HUES6 (cell line): Measurements from ENCODE around the gene NEGR1.

Experiments
- H3K27ac ChIP-seq: 2 replicates; pipeline ENCODE4 v1.7.0; 2013; ENCODE audit warnings: low read depth, mild to moderate bottlenecking, low read length, inconsistent platforms
- H3K27me3 ChIP-seq: 2 replicates; pipeline ENCODE4 v1.6.1; 2013; ENCODE audit warnings: low read length; ENCODE audit not compliant: control insufficient read depth, insufficient read depth
- H3K36me3 ChIP-seq: 2 replicates; pipeline ENCODE4 v1.6.1; 2013; ENCODE audit warnings: low read length; ENCODE audit not compliant: control insufficient read depth, insufficient read depth
- H3K4me1 ChIP-seq: 2 replicates; pipeline ENCODE4 v1.6.1; 2013; ENCODE audit warnings: low read length; ENCODE audit not compliant: control insufficient read depth, insufficient read depth
- H3K4me3 ChIP-seq: 2 replicates; pipeline ENCODE4 v1.5.1; 2013; ENCODE audit warnings: low read depth, low read length
- H3K9ac ChIP-seq: one replicate; pipeline ENCODE4 v1.6.1; 2013; ENCODE audit warnings: mild to moderate bottlenecking, low read length
- H3K9me3 ChIP-seq: 2 replicates; pipeline ENCODE4 v1.6.1; 2013; ENCODE audit warnings: low read depth, low read length; ENCODE audit not compliant: control insufficient read depth, insufficient read depth

NEGR1 gene

DNA sequence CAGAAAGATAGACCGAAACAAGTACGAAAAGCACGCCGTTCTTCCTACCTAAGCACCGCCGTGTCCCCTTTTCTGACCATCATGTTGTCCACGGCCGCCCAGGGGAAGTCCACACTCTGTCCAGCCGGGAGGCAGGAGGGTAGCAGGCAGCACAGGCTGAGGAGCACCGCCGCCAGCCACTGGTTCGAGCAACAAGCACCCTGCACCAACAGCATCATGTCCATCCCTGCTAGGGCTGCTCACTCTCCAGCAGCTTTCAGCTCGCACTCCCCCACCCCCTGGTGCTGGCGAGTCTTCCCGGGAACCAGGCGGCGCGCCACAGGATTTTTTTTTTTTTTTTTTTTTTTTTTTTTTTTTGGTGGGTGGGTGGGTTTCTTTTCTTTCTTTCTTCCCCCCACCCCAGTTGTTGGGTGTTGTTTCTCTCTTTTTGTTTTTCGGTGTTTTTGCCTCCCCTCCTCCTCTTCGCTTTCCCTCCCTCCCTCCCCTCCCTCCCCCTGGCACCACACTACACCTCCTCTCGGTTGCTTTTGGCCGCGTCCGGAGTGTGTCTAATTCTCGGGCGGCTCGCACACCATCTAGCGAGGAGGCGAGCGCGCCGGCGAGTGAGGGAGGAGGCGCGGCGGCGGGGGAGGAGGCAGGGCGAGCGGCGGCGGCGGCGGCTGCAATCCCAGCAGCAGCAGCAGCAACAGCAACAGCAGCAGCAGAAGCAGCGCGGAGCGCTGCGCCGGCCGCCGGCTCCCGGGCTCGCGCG, at the start of gene NEGR1:
TSS of gene NEGR1 (minus strand) at position 269 of the 751 bp plus-strand sequence.
- H3K27ac ChIP-seq: peak within 1 kb of the TSS; percentile 4; the same call in 1 of the 2 replicates
- H3K4me3 ChIP-seq: peak within 1 kb of the TSS; percentile 93
- H3K36me3 ChIP-seq: no peaks in the 10 kb centered on the region
- peaks cover 11% of the 10 kb centered on the region; the same call in 1 of the 2 replicates for H3K4me1 ChIP-seq
- H3K9me3 ChIP-seq: no peaks in the 10 kb centered on the region
- peak within 1 kb of the TSS; percentile 75 for H3K9ac ChIP-seq
- H3K27me3 ChIP-seq: peaks cover 50% of the 10 kb centered on the region

DNA sequence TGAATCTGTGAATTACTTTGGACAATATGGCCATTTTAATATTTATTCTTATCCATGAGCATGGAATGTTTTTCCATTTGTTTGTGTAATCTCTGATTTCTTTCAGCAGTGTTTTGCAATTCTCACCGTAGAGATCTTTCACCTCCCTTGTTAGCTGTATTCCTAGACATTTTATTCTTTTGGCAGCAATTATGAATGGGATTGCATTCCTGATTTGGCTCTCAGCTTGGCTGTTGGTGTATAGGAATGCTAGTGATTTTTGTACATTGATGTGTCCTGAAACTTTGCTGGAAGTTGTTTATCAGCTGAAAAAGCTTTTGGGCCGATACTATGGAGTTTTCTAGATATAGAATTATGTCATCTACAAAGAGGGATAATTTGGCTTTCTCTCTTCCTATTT, 44.2 kb upstream of the NEGR1 start:
- Histone ChIP-seq H3K27ac (no peak overlapping the region), H3K4me3 (no peak overlapping the region), H3K9me3 (no peaks in the 10 kb centered on the region), H3K36me3 (no peaks in the 10 kb centered on the region), H3K9ac (no peak overlapping the region), H3K27me3 (no peaks in the 10 kb centered on the region), H3K4me1 (no peaks in the 10 kb centered on the region)

DNA sequence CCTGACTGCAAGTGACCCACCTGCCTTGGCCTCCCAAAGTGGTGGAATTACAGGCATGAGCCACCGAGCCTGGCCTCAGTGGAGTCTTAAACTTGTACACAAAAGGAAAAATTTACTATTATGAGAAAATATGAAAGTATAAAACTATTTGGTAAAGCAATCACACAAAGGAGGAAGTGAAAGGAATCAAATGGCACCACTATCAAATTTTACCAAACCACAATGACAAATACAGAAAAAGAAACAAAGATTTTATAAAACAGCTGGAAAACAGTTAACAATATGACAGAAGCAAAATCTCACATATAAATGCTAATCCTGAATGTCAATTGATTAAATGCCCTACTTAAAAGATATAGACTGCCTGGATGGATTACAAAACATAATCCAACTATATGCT, 42.1 kb upstream of the NEGR1 start:
- Histone ChIP-seq H3K9ac (no peak overlapping the region), H3K9me3 (no peaks in the 10 kb centered on the region), H3K36me3 (no peaks in the 10 kb centered on the region), H3K27ac (no peak overlapping the region), H3K4me3 (no peak overlapping the region), H3K4me1 (no peaks in the 10 kb centered on the region), H3K27me3 (no peaks in the 10 kb centered on the region)

DNA sequence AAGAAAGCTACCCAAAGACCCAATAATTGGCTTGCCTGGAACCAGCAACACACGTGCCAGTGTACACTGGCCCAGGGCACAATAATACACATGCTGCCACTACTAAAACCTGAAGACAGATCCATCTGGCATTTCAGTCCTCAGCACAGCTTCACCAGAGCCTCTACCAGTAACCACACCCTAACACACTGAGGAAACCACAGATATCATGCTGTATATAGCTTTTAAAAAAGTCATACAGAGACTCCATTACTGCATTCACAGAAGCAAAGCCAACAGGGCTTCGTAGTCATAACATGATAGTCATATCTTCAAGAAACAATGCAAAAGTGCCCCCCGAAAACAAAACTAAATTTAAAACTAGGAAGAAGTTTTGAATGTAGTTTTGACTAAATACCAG, 40.6 kb upstream of the NEGR1 start:
- H3K4me1 ChIP-seq: no peaks in the 10 kb centered on the region
- no peak overlapping the region for H3K4me3 ChIP-seq
- no peaks in the 10 kb centered on the region for H3K36me3 ChIP-seq
- H3K9ac ChIP-seq: no peak overlapping the region
- H3K27me3 ChIP-seq: no peaks in the 10 kb centered on the region
- H3K27ac ChIP-seq: no peak overlapping the region
- H3K9me3 ChIP-seq: no peaks in the 10 kb centered on the region

- Histone ChIP-seq H3K4me1 (no peaks in the 10 kb centered on the region), H3K36me3 (no peaks in the 10 kb centered on the region), H3K27ac (no peak overlapping the region), H3K4me3 (no peak overlapping the region), H3K9ac (no peak overlapping the region), H3K27me3 (no peaks in the 10 kb centered on the region), H3K9me3 (no peaks in the 10 kb centered on the region)
These were observed 14.2 kb upstream of the NEGR1 start for GRCh38 chr1:72296501-72296900.

- H3K4me1 ChIP-seq: peaks cover 11% of the 10 kb centered on the region; the same call in 1 of the 2 replicates
- H3K36me3 ChIP-seq: no peaks in the 10 kb centered on the region
- no peak overlapping the region for H3K4me3 ChIP-seq
- H3K9ac ChIP-seq: no peak overlapping the region
- H3K27me3 ChIP-seq: peaks cover 18% of the 10 kb centered on the region
- no peak overlapping the region for H3K27ac ChIP-seq
- H3K9me3 ChIP-seq: no peaks in the 10 kb centered on the region
These were observed 6.5 kb upstream of the NEGR1 start for GRCh38 chr1:72288886-72289285.

- Histone ChIP-seq H3K27me3 (peaks cover 28% of the 10 kb centered on the region), H3K9me3 (no peaks in the 10 kb centered on the region), H3K36me3 (no peaks in the 10 kb centered on the region), H3K4me3 (no peak overlapping the region), H3K4me1 (peaks cover 11% of the 10 kb centered on the region; the same call in 1 of the 2 replicates), H3K9ac (no peak overlapping the region), H3K27ac (no peak overlapping the region)
These were observed 4.1 kb upstream of the NEGR1 start for GRCh38 chr1:72286401-72286800.

GRCh38 chr1:72285074-72285425, 2.7 kb upstream of the NEGR1 start:
- no peak overlapping the region for H3K9ac ChIP-seq
- peaks cover 41% of the 10 kb centered on the region for H3K27me3 ChIP-seq
- peak overlapping the region; percentile 93 for H3K4me3 ChIP-seq
- no peaks in the 10 kb centered on the region for H3K36me3 ChIP-seq
- H3K4me1 ChIP-seq: peaks cover 11% of the 10 kb centered on the region; the same call in 1 of the 2 replicates
- H3K27ac ChIP-seq: no peak overlapping the region
- H3K9me3 ChIP-seq: no peaks in the 10 kb centered on the region

- Histone ChIP-seq H3K4me1 (peaks cover 11% of the 10 kb centered on the region; the same call in 1 of the 2 replicates), H3K27ac (no peak overlapping the region), H3K27me3 (peaks cover 46% of the 10 kb centered on the region), H3K9me3 (no peaks in the 10 kb centered on the region), H3K4me3 (peak overlapping the region; percentile 93), H3K9ac (peak overlapping the region; percentile 56), H3K36me3 (no peaks in the 10 kb centered on the region)
These were observed 2.2 kb upstream of the NEGR1 start for GRCh38 chr1:72284348-72285073.

GRCh38 chr1:72284084-72284347, 1.7 kb upstream of the NEGR1 start:
- Histone ChIP-seq H3K27ac (no peak overlapping the region; the same call in 1 of the 2 replicates), H3K4me3 (peak overlapping the region; percentile 93), H3K4me1 (peaks cover 11% of the 10 kb centered on the region; the same call in 1 of the 2 replicates), H3K9me3 (no peaks in the 10 kb centered on the region), H3K27me3 (peaks cover 49% of the 10 kb centered on the region), H3K36me3 (no peaks in the 10 kb centered on the region), H3K9ac (peak overlapping the region; percentile 75)

DNA sequence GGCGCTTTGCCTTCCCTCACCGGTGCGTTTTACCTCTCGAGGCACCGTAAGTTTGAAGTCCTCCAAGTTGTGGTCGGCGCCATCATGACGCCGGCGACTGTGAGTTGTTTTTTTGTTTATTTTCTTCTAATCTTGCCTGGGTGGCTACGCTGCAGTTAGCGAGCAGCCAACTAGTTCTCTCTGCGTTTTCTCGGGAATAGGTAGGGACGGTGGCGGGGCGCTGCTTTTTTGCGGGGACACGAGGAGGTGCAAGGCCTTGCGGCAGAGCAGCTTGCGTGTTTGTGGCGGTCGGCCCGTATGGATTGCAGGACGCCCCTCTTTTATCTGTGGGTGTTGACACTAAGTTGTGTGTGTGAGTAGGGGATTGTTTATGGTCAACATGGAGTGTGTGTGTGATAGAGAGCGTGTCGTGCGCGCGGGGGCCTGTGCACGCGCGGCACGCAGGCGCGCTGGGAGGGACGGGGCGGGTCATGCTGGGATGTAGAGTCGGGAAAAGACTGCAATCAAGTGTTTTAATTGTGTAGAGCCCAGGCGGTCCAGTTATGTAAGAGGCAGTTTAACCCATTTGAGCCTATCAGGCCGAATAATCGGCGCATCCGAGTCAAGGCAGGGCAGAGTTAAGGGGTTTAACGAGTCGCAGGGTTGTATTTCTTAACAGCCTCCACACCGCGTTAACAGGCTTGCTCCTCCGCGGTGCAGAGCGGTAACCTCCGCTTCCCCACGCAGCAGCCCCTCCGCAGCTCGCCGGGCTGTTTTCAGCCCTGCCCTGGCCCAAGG, 1.2 kb upstream of the NEGR1 start:
- H3K9ac ChIP-seq: peak overlapping the region; percentile 75
- H3K27ac ChIP-seq: peak overlapping the region; percentile 4; the same call in 1 of the 2 replicates
- peak overlapping the region; percentile 93 for H3K4me3 ChIP-seq

More for the DNA sequence above, 1.2 kb upstream of the NEGR1 start:
- Histone ChIP-seq H3K9me3 (no peaks in the 10 kb centered on the region), H3K4me1 (peaks cover 11% of the 10 kb centered on the region; the same call in 1 of the 2 replicates), H3K36me3 (no peaks in the 10 kb centered on the region), H3K27me3 (peaks cover 50% of the 10 kb centered on the region)
